CD4-positive, alpha-beta T cell treated with Interleukin-17A for 4 hours (primary cell): ENCODE results near the gene CTBP1.
"Not testable (repeated sequence)": the region's sequence is repeated elsewhere in the genome, so short reads cannot be mapped to it uniquely, and the experiment has no call there.

Experiments used
- DNase-seq: peaks from one replicate; pipeline ENCODE4 v3.0.0-alpha.2; 2020; ENCODE audit warnings: mixed read lengths

The CTBP1 gene

GRCh38 chr4:1248245-1249147 is at the start of gene CTBP1:
CTBP1 (minus strand) TSS chr4:1249130; CDS start chr4:1241331, 7,799 bp downstream.
- peak; percentile 88 for DNase-seq

GRCh38 chr4:1298461-1298860 is 49.5 kb upstream of the CTBP1 start:
- DNase-seq, result no peak

- no peak for DNase-seq
Measured at GRCh38 chr4:1297456-1298325, 48.8 kb upstream of the CTBP1 start.

GRCh38 chr4:1297023-1297395 is 48.1 kb upstream of the CTBP1 start:
- no peak for DNase-seq

GRCh38 chr4:1296324-1297022 is 47.5 kb upstream of the CTBP1 start:
- no peak for DNase-seq

- DNase-seq, result no peak
Measured at GRCh38 chr4:1295405-1296055, 46.6 kb upstream of the CTBP1 start.

GRCh38 chr4:1294891-1295290 is 46.0 kb upstream of the CTBP1 start:
- DNase-seq, result no peak

GRCh38 chr4:1294424-1294823 is 45.5 kb upstream of the CTBP1 start:
- DNase-seq, result no peak

- no peak for DNase-seq
Measured at GRCh38 chr4:1293991-1294390, 45.1 kb upstream of the CTBP1 start.

- no peak for DNase-seq
Measured at GRCh38 chr4:1293531-1293941, 44.6 kb upstream of the CTBP1 start.

- not testable (repeated sequence) for DNase-seq
Measured at GRCh38 chr4:1292703-1293011, 43.7 kb upstream of the CTBP1 start.

GRCh38 chr4:1291996-1292702 is 43.2 kb upstream of the CTBP1 start:
- DNase-seq, result no peak

- no peak for DNase-seq
Measured at GRCh38 chr4:1291091-1291490, 42.2 kb upstream of the CTBP1 start.

- no peak for DNase-seq
Measured at GRCh38 chr4:1290165-1290977, 41.4 kb upstream of the CTBP1 start.

- DNase-seq, result peak; percentile 97
Measured at GRCh38 chr4:1289207-1290164, 40.6 kb upstream of the CTBP1 start, which contains the start of gene MAEA. MAEA (plus strand) TSS chr4:1289891; CDS start chr4:1289914, 23 bp downstream.

GRCh38 chr4:1288786-1289185 is 39.9 kb upstream of the CTBP1 start:
- no peak for DNase-seq

- DNase-seq, result peak; percentile 47
Measured at GRCh38 chr4:1285790-1286553, 37.0 kb upstream of the CTBP1 start.

GRCh38 chr4:1285151-1285789 is 36.3 kb upstream of the CTBP1 start:
- no peak for DNase-seq

- DNase-seq, result no peak
Measured at GRCh38 chr4:1283711-1284110, 34.8 kb upstream of the CTBP1 start.
